Activated naive CD4-positive, alpha-beta T cell treated with anti-CD3 and anti-CD28 coated beads, Interleukin-2, amount 50 U/mL, for 16 hours (primary cell): Measurements from ENCODE around the gene DNALI1.
"Not testable (repeated sequence)": the region's sequence is repeated elsewhere in the genome, so short reads cannot be mapped to it uniquely, and the experiment has no call there.

Experiments
- DNase-seq: peaks from one replicate; pipeline ENCODE4 v3.0.0-alpha.2; 2020

Gene DNALI1

GRCh38 chr1:37557402-37557801 lies 662 bp downstream of the DNALI1 start:
- DNase-seq = no peak

- DNase-seq = no peak
Observed at GRCh38 chr1:37558411-37558810, 1.7 kb downstream of the DNALI1 start.

GRCh38 chr1:37559080-37559479 lies 2.3 kb downstream of the DNALI1 start:
- no peak for DNase-seq

GRCh38 chr1:37559957-37560379 lies 3.2 kb downstream of the DNALI1 start:
- DNase-seq = not testable (repeated sequence)

- no peak for DNase-seq
Observed at GRCh38 chr1:37560401-37561132, 3.8 kb downstream of the DNALI1 start.

- DNase-seq = peak; percentile 26
Observed at GRCh38 chr1:37561133-37562132, 4.7 kb downstream of the DNALI1 start.

GRCh38 chr1:37562984-37563383 lies 6.2 kb downstream of the DNALI1 start:
- DNase-seq = no peak

- DNase-seq = no peak
Observed at GRCh38 chr1:37564892-37565291, 8.2 kb downstream of the DNALI1 start.

GRCh38 chr1:37567023-37567422 lies 10.3 kb downstream of the DNALI1 start:
- DNase-seq = no peak

GRCh38 chr1:37570528-37571334 lies 14.0 kb downstream of the DNALI1 start:
- DNase-seq = no peak

- DNase-seq = no peak
Observed at GRCh38 chr1:37574834-37575480, 18.2 kb downstream of the DNALI1 start.

GRCh38 chr1:37575692-37576091 lies 19.0 kb downstream of the DNALI1 start:
- no peak for DNase-seq

GRCh38 chr1:37584544-37584943 lies 27.8 kb downstream of the DNALI1 start:
- not testable (repeated sequence) for DNase-seq

- DNase-seq = no peak
Observed at GRCh38 chr1:37588939-37589338, 32.2 kb downstream of the DNALI1 start.

- DNase-seq = no peak
Observed at GRCh38 chr1:37593726-37594125, 37.0 kb downstream of the DNALI1 start.

GRCh38 chr1:37595440-37596181 lies 38.9 kb downstream of the DNALI1 start, which contains the start of gene GNL2:
Gene GNL2, minus strand, starts transcription at chr1:37595937. Its CDS starts 115 bp downstream, at chr1:37595822.
- peak; percentile 96 for DNase-seq

GRCh38 chr1:37596182-37596667 lies 39.5 kb downstream of the DNALI1 start:
- no peak for DNase-seq

- DNase-seq = no peak
Observed at GRCh38 chr1:37599940-37600339, 43.2 kb downstream of the DNALI1 start.

GRCh38 chr1:37601441-37601840 lies 44.7 kb downstream of the DNALI1 start:
- DNase-seq = no peak

- DNase-seq = peak; percentile 23
Observed at GRCh38 chr1:37602750-37603694, 46.3 kb downstream of the DNALI1 start.
